Keratinocyte (primary cell): ENCODE data around the gene LYZL1.
"Not testable (repeated sequence)": the region's sequence is repeated elsewhere in the genome, so short reads cannot be mapped to it uniquely, and the experiment has no call there.

ENCODE experiments used
- EZH2 ChIP-seq: IDR thresholded peaks from one replicate; pipeline ENCODE4 v1.6.1; 2012; ENCODE audit warnings: inconsistent platforms, mild to moderate bottlenecking, low read length, moderate library complexity
- TF ChIP-seq, protein P1 (sequence below), 3 experiments: IDR thresholded peaks in 1 of 3; conservative IDR thresholded peaks in 1 of 3; optimal IDR thresholded peaks in 1 of 3; 2 replicates in 2 of 3; 3 replicates in 1 of 3; pipeline versions ENCODE3 to v1.5.1; 2011; ENCODE audit warnings: low read length in 3 of 3, mild to moderate bottlenecking in 3 of 3, moderate library complexity in 2 of 3, control low read depth in 1 of 3, inconsistent platforms in 1 of 3; ENCODE audit not compliant: insufficient read depth in 2 of 3; ENCODE audit errors: extremely low read depth in 1 of 3

DNA sequence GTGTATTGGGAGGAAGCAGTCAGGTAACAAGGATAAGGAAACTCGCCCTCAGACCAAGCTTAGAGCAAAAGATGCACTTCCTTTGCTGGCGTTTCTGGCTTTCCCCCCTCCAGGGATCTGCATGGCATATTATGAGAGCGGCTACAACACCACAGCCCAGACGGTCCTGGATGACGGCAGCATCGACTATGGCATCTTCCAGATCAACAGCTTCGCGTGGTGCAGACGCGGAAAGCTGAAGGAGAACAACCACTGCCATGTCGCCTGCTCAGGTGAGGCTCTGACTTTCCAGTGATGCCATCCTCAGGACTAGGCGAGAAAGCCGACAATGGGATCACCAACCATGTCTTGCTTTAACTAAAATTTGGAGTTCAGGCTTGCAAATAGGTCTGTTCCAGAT lies 3.5 kb downstream of the LYZL1 start:
- TF ChIP-seq, protein P1, sequence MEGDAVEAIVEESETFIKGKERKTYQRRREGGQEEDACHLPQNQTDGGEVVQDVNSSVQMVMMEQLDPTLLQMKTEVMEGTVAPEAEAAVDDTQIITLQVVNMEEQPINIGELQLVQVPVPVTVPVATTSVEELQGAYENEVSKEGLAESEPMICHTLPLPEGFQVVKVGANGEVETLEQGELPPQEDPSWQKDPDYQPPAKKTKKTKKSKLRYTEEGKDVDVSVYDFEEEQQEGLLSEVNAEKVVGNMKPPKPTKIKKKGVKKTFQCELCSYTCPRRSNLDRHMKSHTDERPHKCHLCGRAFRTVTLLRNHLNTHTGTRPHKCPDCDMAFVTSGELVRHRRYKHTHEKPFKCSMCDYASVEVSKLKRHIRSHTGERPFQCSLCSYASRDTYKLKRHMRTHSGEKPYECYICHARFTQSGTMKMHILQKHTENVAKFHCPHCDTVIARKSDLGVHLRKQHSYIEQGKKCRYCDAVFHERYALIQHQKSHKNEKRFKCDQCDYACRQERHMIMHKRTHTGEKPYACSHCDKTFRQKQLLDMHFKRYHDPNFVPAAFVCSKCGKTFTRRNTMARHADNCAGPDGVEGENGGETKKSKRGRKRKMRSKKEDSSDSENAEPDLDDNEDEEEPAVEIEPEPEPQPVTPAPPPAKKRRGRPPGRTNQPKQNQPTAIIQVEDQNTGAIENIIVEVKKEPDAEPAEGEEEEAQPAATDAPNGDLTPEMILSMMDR (optimal IDR thresholded peaks at IDR 0.05 in 1 of 3, IDR thresholded peaks at IDR 0.05 in 1 of 3, conservative IDR thresholded peaks at IDR 0.05 in 1 of 3; ENCODE audit: extremely low read depth in 1 of 3, insufficient read depth in 2 of 3, low read length in 3 of 3): not testable (repeated sequence)
- TF ChIP-seq EZH2: not testable (repeated sequence)
